HepG2 (cell line): Measurements from ENCODE around the gene MZT2A. TPM values are rescaled to one million over a fixed set of nuclear protein-coding genes. Genes with fewer than 3 reads are reported as not detected.

Experiments
- ATF7-NPFF ChIP-seq: sonication (generic); formaldehyde crosslinking; IDR thresholded peaks from 2 replicates; pipeline ENCODE4 v1.8.1; 2023; ENCODE audit warnings: mild to moderate bottlenecking, low read depth, missing genetic modification reagents, moderate library complexity
- KLF11 ChIP-seq: IDR thresholded peaks from 2 replicates; pipeline ENCODE4 v1.6.1; 2016; ENCODE audit warnings: missing compliant biosample characterization
- MBD4 ChIP-seq: IDR thresholded peaks from 2 replicates; pipeline ENCODE4 v1.6.1; 2012; ENCODE audit warnings: low read length, inconsistent platforms, borderline replicate concordance
- MED13 ChIP-seq: sonication (generic); formaldehyde crosslinking; IDR thresholded peaks from 2 replicates; pipeline ENCODE4 v1.5.0; 2020; ENCODE audit warnings: missing genetic modification reagents
- NFKB2 ChIP-seq: sonication (generic); formaldehyde crosslinking; IDR thresholded peaks from 2 replicates; pipeline ENCODE4 v1.4.0; 2020; ENCODE audit warnings: missing genetic modification reagents, borderline replicate concordance
- PAXIP1 ChIP-seq: sonication (generic); formaldehyde crosslinking; conservative IDR thresholded peaks from 2 replicates; pipeline ENCODE4 v1.4.0; 2020; ENCODE audit warnings: mild to moderate bottlenecking, missing genetic modification reagents, moderate library complexity
- TBX2 ChIP-seq: sonication (generic); formaldehyde crosslinking; IDR thresholded peaks from 2 replicates; pipeline ENCODE4 v1.5.0; 2020; ENCODE audit warnings: missing genetic modification reagents, mild to moderate bottlenecking, borderline replicate concordance
- ZFP1 ChIP-seq: IDR thresholded peaks from 2 replicates; pipeline ENCODE4 v1.6.1; 2016
- ZMAT3 ChIP-seq: sonication (generic); formaldehyde crosslinking; conservative IDR thresholded peaks from 2 replicates; pipeline ENCODE4 v1.7.0; 2021; ENCODE audit warnings: missing genetic modification reagents
- ZMYM2 ChIP-seq: sonication (generic); formaldehyde crosslinking; IDR thresholded peaks from 2 replicates; pipeline ENCODE4 v1.8.0; 2022; ENCODE audit warnings: mild to moderate bottlenecking, missing genetic modification reagents
- ZNF12 ChIP-seq: sonication (generic); formaldehyde crosslinking; IDR thresholded peaks from 2 replicates; pipeline ENCODE4 v1.5.0; 2020; ENCODE audit warnings: missing genetic modification reagents
- ZNF121 ChIP-seq: sonication (generic); formaldehyde crosslinking; IDR thresholded peaks from 2 replicates; pipeline ENCODE4 v1.5.0; 2020; ENCODE audit warnings: mild to moderate bottlenecking, missing genetic modification reagents
- ZNF251 ChIP-seq: sonication (generic); formaldehyde crosslinking; IDR thresholded peaks from 2 replicates; pipeline ENCODE4 v1.9.0; 2021; ENCODE audit warnings: mild to moderate bottlenecking, missing genetic modification reagents
- ZNF263 ChIP-seq: sonication (generic); formaldehyde crosslinking; IDR thresholded peaks from 2 replicates; pipeline ENCODE4 v1.4.0; 2020; ENCODE audit warnings: missing genetic modification reagents
- ZNF501 ChIP-seq: sonication (generic); formaldehyde crosslinking; IDR thresholded peaks from 2 replicates; pipeline ENCODE4 v1.5.1; 2020; ENCODE audit warnings: mild to moderate bottlenecking, moderate library complexity, missing genetic modification reagents
- ZNF546 ChIP-seq: sonication (generic); formaldehyde crosslinking; conservative IDR thresholded peaks from 2 replicates; pipeline ENCODE4 v1.8.1; 2023; ENCODE audit warnings: mild to moderate bottlenecking, missing genetic modification reagents
- ZNF552 ChIP-seq: sonication (generic); formaldehyde crosslinking; IDR thresholded peaks from 2 replicates; pipeline ENCODE4 v1.9.0; 2022; ENCODE audit warnings: missing genetic modification reagents, mild to moderate bottlenecking, borderline replicate concordance
- ZNF557 ChIP-seq: sonication (generic); formaldehyde crosslinking; IDR thresholded peaks from 2 replicates; pipeline ENCODE4 v1.4.0; 2020; ENCODE audit warnings: missing genetic modification reagents
- ZNF724P ChIP-seq: sonication (generic); formaldehyde crosslinking; IDR thresholded peaks from 2 replicates; pipeline ENCODE4 v1.8.0; 2022; ENCODE audit warnings: missing genetic modification reagents, borderline replicate concordance
- ZNF776 ChIP-seq: sonication (generic); formaldehyde crosslinking; IDR thresholded peaks from 2 replicates; pipeline ENCODE4 v1.4.0; 2020; ENCODE audit warnings: mild to moderate bottlenecking, missing genetic modification reagents
- polyA plus RNA-seq, 8 experiments: library from polyadenylated mRNA; depleted of rRNA in 3 of 8; stranded (reverse) in 7 of 8; unstranded in 1 of 8; fragments of >200 nt; fragmentation: Illumina TruSeq in 4 of 8; extraction: Trizol in 4 of 8; gene quantifications; 2 replicates each; pipeline versions ENCODE4 v1.2.1 to v1.2.3, GENCODE V29; 2011 to 2016; ENCODE audit warnings: low read depth in 4 of 8, missing spikeins in 1 of 8, mixed read lengths in 1 of 8; ENCODE audit not compliant: insufficient read depth in 1 of 8
- total RNA-seq, 5 experiments: library from RNA; depleted of rRNA; stranded (reverse); fragments of >200 nt; fragmentation: Illumina TruSeq; extraction: Trizol; gene quantifications; 2 replicates each; pipeline ENCODE4 v1.2.3, GENCODE V29; 2016; ENCODE audit warnings: low read depth in 1 of 5
- TF ChIP-seq, protein P1 (sequence below): sonication (generic); formaldehyde crosslinking; IDR thresholded peaks from 2 replicates; pipeline ENCODE4 v1.8.1; 2023; ENCODE audit warnings: mild to moderate bottlenecking, inconsistent platforms, moderate library complexity, missing genetic modification reagents, borderline replicate concordance
- TF ChIP-seq, protein P2 (sequence below): sonication (generic); formaldehyde crosslinking; IDR thresholded peaks from 2 replicates; pipeline ENCODE4 v1.9.0; 2022; ENCODE audit warnings: low read depth, missing genetic modification reagents
- TF ChIP-seq, protein P3 (sequence below): sonication (generic); formaldehyde crosslinking; IDR thresholded peaks from 2 replicates; pipeline ENCODE4 v1.5.1; 2020; ENCODE audit warnings: missing genetic modification reagents, mild to moderate bottlenecking, borderline replicate concordance

MZT2A gene
- total and polyA plus RNA-seq, 2 of the 13 experiments (the other 11 are each of a cell fraction or from before 2014, with no cell fraction given) = 221 to 349 TPM

GRCh38 chr2:131492418-131493198, 411 bp upstream of the MZT2A start (continued):
- no peak; the same call in 1 of the 2 replicates for TF ChIP-seq KLF11
- no peak for TF ChIP-seq ZNF557 (CRISPR knock-in tag)
- TF ChIP-seq MED13 (CRISPR knock-in tag) = 0 out of 2 replicates have a peak, but pooled peaks have one; percentile 32
- peak; percentile 82; the same call in 1 of the 2 replicates for TF ChIP-seq ATF7-NPFF (CRISPR knock-in tag)
- no peak for TF ChIP-seq ZFP1
- TF ChIP-seq, protein P1, sequence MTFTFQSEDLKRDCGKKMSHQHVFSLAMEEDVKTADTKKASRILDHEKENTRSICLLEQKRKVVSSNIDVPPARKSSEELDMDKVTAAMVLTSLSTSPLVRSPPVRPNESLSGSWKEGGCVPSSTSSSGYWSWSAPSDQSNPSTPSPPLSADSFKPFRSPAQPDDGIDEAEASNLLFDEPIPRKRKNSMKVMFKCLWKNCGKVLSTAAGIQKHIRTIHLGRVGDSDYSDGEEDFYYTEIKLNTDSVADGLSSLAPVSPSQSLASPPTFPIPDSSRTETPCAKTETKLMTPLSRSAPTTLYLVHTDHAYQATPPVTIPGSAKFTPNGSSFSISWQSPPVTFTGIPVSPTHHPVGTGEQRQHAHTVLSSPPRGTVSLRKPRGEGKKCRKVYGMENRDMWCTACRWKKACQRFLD = peak; percentile 72
- 0 out of 2 replicates have a peak, but pooled peaks have one; percentile 66 for TF ChIP-seq ZNF776 (CRISPR knock-in tag)
- peak; percentile 53; the same call in 1 of the 2 replicates for TF ChIP-seq PAXIP1 (CRISPR knock-in tag)
- peak; percentile 46; the same call in 1 of the 2 replicates for TF ChIP-seq ZNF251 (CRISPR knock-in tag)
- TF ChIP-seq ZMAT3 = peak; percentile 66; the same call in 1 of the 2 replicates
- peak; percentile 88; the same call in 1 of the 2 replicates for TF ChIP-seq ZNF546 (CRISPR knock-in tag)
- TF ChIP-seq ZMYM2 (CRISPR knock-in tag) = no peak; the same call in 1 of the 2 replicates
- peak; percentile 8; the same call in 1 of the 2 replicates for TF ChIP-seq ZNF121 (CRISPR knock-in tag)
- TF ChIP-seq NFKB2 (CRISPR knock-in tag) = peak; percentile 79; the same call in 1 of the 2 replicates
- peak; percentile 2; the same call in 1 of the 2 replicates for TF ChIP-seq ZNF552
- TF ChIP-seq, protein P2, sequence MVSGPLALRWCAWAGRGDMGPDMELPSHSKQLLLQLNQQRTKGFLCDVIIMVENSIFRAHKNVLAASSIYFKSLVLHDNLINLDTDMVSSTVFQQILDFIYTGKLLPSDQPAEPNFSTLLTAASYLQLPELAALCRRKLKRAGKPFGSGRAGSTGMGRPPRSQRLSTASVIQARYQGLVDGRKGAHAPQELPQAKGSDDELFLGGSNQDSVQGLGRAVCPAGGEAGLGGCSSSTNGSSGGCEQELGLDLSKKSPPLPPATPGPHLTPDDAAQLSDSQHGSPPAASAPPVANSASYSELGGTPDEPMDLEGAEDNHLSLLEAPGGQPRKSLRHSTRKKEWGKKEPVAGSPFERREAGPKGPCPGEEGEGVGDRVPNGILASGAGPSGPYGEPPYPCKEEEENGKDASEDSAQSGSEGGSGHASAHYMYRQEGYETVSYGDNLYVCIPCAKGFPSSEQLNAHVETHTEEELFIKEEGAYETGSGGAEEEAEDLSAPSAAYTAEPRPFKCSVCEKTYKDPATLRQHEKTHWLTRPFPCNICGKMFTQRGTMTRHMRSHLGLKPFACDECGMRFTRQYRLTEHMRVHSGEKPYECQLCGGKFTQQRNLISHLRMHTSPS (CRISPR knock-in tag) = peak; percentile 77
- peak; percentile 56; the same call in 1 of the 2 replicates for TF ChIP-seq ZNF724P
- TF ChIP-seq MBD4 = no peak
- peak; percentile 39; the same call in 1 of the 2 replicates for TF ChIP-seq ZNF263 (CRISPR knock-in tag)
- TF ChIP-seq ZNF12 (CRISPR knock-in tag) = no peak
- TF ChIP-seq, protein P3, sequence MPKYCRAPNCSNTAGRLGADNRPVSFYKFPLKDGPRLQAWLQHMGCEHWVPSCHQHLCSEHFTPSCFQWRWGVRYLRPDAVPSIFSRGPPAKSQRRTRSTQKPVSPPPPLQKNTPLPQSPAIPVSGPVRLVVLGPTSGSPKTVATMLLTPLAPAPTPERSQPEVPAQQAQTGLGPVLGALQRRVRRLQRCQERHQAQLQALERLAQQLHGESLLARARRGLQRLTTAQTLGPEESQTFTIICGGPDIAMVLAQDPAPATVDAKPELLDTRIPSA (CRISPR knock-in tag) = peak; percentile 86; the same call in 1 of the 2 replicates
- peak; percentile 64; the same call in 1 of the 2 replicates for TF ChIP-seq TBX2 (CRISPR knock-in tag)
- TF ChIP-seq ZNF501 (CRISPR knock-in tag) = peak; percentile 74; the same call in 1 of the 2 replicates
